ENCODE results near the gene DISP3. TPM values are rescaled to one million over a fixed set of nuclear protein-coding genes. Genes with fewer than 3 reads are reported as not detected.
"Not testable (repeated sequence)": the region's sequence is repeated elsewhere in the genome, so short reads cannot be mapped to it uniquely, and the experiment has no call there.

DISP3 gene
- total RNA-seq, 1 donor from 2014 or later, result 0.42 TPM

DNA sequence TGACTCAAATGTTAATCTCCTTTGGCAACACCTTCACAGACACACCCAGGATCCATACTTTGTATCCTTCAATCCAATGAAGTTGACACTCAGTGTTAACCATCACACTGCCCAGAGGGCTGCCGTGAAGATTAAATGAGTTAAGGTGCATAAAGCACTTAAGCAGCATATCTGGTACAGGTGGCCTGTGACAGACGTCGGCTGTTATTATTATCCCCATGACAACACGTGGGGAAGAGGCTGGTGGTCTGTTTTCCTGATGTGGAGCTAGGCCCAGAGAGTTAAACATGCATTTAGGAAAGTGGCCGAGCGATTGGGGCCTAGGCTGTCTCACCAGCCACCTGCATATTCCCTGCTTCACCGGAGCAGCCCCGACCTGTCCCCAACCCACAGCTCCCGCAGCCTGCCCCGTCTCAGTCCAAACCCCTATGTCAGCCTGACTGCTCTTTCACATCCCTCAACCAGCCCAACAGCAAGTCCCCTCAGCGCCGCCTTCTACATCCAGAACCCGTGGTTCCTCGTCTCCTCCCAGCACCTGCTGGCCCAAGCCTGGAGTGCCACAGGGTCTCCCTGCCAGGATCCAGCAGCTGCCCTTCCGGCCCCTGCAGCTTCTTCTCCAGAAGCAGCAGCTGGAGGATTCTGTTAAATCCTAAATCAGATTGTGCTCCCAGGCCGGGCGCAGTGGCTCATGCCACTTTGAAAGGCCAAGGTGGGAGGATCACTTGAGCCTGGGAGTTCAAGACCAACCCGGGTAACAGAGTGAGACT, 97.3 kb downstream of the DISP3 start:
- Mint-ChIP-seq H3K27me3 (peaks cover 14% of the 10 kb centered on the region), H3K4me3 (no peak overlapping the region), H3K27ac (no peak overlapping the region), H3K4me1 (no peaks in the 10 kb centered on the region), H3K9me3 (no peaks in the 10 kb centered on the region), H3K36me3 (ENCODE audit: low read depth) (no peaks in the 10 kb centered on the region)
- DNase-seq (no peak), ATAC-seq (ENCODE audit: low read depth) (no peak)
- POLR2A ChIA-PET, result no interaction called here
- TF ChIP-seq, protein P1, sequence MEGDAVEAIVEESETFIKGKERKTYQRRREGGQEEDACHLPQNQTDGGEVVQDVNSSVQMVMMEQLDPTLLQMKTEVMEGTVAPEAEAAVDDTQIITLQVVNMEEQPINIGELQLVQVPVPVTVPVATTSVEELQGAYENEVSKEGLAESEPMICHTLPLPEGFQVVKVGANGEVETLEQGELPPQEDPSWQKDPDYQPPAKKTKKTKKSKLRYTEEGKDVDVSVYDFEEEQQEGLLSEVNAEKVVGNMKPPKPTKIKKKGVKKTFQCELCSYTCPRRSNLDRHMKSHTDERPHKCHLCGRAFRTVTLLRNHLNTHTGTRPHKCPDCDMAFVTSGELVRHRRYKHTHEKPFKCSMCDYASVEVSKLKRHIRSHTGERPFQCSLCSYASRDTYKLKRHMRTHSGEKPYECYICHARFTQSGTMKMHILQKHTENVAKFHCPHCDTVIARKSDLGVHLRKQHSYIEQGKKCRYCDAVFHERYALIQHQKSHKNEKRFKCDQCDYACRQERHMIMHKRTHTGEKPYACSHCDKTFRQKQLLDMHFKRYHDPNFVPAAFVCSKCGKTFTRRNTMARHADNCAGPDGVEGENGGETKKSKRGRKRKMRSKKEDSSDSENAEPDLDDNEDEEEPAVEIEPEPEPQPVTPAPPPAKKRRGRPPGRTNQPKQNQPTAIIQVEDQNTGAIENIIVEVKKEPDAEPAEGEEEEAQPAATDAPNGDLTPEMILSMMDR (IDR thresholded peaks at IDR 0.05), result no peak
- intact Hi-C loops (cut with micrococcal nuclease), result no loop called here
- CTCF ChIA-PET, result no interaction called here

DNA sequence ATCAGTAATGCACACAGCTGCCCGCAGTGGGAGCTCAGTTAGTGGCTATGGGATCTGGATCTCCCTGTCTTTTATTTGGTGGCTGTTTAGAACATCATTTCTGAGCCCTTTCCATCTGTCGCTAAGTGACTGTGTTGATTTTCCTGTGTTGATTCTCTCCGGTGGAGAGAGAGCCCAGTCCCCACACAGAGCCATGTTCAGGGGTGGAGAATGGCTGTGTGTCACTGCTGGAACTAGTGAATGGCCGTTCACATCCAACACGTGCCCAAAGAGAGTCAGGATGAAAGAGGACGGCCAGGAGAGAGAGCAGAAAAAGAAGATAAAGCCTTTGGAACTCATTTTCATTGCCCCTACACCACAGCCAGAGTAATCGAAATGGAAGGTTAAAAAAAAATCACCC, 99.0 kb downstream of the DISP3 start:
- intact Hi-C loops (cut with micrococcal nuclease), result no loop called here
- Mint-ChIP-seq H3K4me1 (no peaks in the 10 kb centered on the region), H3K36me3 (ENCODE audit: low read depth) (no peaks in the 10 kb centered on the region), H3K4me3 (no peak overlapping the region), H3K27ac (no peak overlapping the region), H3K9me3 (no peaks in the 10 kb centered on the region), H3K27me3 (peaks cover 16% of the 10 kb centered on the region)
- no peak for DNase-seq
- ATAC-seq (ENCODE audit: low read depth), result no peak
- ChIA-PET CTCF (no interaction called here), POLR2A (no interaction called here)
- TF ChIP-seq, protein P1 (IDR thresholded peaks at IDR 0.05), result no peak

DNA sequence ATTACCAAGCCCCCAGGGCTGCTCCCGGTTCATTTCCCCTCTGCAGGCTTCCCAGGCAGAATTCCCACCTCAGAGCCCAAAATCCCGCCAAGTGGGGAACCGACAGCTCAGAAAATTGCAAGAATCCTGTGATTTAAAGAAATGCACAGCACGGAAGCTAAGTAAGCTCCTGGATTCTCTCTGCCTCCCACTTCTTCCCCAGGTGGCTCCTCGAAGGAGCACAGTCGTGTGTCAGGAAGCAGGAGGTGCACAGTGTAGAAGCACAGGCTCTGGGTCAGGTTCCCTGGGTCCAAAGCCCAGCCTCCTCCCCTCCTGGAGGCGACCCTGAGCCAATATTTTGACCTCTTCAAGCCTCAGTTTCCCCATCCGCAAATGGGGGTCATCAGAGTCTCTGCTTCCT, 100.6 kb downstream of the DISP3 start:
- TF ChIP-seq, protein P1 (IDR thresholded peaks at IDR 0.05), result no peak
- POLR2A ChIA-PET, result no interaction called here
- H3K4me3 Mint-ChIP-seq, result no peak overlapping the region
- intact Hi-C loops (cut with micrococcal nuclease), result no loop called here
- H3K9me3 Mint-ChIP-seq, result no peaks in the 10 kb centered on the region
- CTCF ChIA-PET, result no interaction called here
- no peak overlapping the region for H3K27ac Mint-ChIP-seq
- DNase-seq (no peak), ATAC-seq (ENCODE audit: low read depth) (no peak)
- H3K27me3 Mint-ChIP-seq, result peaks cover 24% of the 10 kb centered on the region
- H3K36me3 Mint-ChIP-seq (ENCODE audit: low read depth), result no peaks in the 10 kb centered on the region
- H3K4me1 Mint-ChIP-seq, result no peaks in the 10 kb centered on the region

DNA sequence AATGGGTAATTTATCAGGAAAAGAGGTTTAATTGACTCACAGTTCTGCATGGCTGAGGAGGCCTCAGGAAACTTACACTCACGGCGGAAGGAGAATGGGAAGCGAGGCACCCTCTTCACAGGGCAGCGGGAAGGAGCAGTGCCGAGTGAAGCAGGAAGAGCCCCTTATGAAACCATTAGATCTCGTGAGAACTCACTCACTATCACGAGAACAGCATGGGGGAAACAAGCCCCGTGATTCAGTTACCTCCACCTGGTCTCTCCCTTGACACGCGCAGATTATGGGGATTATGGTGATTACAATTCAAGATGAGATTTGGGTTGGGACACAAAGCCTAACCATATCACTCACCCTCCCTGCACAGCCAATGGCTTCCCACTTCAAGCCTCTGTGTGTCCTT, 101.1 kb downstream of the DISP3 start:
- POLR2A ChIA-PET; H3K36me3 Mint-ChIP-seq (ENCODE audit: low read depth); H3K27ac Mint-ChIP-seq; CTCF ChIA-PET; intact Hi-C loops (cut with micrococcal nuclease); ATAC-seq (ENCODE audit: low read depth); H3K9me3 Mint-ChIP-seq; H3K4me1 Mint-ChIP-seq; DNase-seq; H3K4me3 Mint-ChIP-seq: not testable (repeated sequence)
- H3K27me3 Mint-ChIP-seq, result peaks cover 24% of the 10 kb centered on the region

DNA sequence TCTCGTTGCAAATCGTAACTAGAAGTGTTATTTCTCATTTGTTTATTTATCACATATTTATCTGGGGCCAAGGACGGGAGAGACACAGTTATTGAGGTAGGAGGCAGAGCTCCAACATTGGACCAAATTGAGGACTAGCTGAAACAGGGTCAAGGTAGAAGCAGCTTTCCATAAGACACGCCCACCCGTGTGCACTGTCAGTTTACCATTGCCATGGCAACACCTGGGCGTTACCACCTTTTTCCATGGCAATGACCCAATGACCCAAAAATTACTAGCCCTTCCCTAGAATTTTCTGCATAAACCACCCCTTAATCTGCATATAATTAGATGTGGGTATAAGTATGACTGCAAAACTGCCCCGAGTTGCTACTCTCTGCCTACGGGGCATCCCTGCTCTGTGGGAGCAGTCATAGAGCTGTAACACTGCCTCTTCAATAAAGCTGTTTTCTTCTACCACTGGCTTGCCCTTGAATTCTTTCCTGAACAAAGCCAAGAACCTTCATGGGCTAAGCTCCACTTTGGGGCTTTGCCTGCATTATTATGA, 102.6 kb downstream of the DISP3 start:
- H3K27me3 Mint-ChIP-seq, result peaks cover 19% of the 10 kb centered on the region
- CTCF ChIA-PET, result no interaction called here

More for the DNA sequence above, 102.6 kb downstream of the DISP3 start:
- intact Hi-C loops (cut with micrococcal nuclease), result no loop called here
- H3K36me3 Mint-ChIP-seq (ENCODE audit: low read depth), result no peaks in the 10 kb centered on the region
- ATAC-seq (ENCODE audit: low read depth) (no peak), DNase-seq (no peak)
- no peaks in the 10 kb centered on the region for H3K4me1 Mint-ChIP-seq
- TF ChIP-seq, protein P1 (IDR thresholded peaks at IDR 0.05), result no peak
- H3K4me3 Mint-ChIP-seq, result no peak overlapping the region
- no peak overlapping the region for H3K27ac Mint-ChIP-seq
- POLR2A ChIA-PET, result no interaction called here
- no peaks in the 10 kb centered on the region for H3K9me3 Mint-ChIP-seq

Data from activated B cell treated with CpG ODN at 0.5 μM for 24 hours (primary cell).